ENCODE results near the gene HSPB7.

DNA sequence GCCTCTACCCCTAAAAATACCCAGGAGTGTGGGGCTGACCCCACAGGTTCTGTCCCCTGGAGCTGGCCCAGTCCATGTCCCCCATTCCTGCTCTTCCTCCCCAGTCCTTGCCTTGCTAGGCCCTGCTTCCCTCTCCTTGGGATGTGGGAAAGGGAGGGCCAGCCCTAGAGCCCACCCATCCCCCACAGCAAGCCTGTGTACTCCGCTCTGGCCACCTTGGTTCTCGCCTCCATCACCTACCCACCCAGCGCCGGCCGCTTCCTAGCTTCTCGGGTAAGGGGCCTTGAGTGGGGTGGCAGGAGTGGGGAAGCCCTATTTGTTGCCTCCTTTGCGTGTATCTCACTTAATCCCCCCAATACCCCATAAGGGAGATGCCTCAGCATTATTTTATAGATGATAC lies 32.5 kb upstream of the HSPB7 start:
- TF ChIP-seq, protein P1, sequence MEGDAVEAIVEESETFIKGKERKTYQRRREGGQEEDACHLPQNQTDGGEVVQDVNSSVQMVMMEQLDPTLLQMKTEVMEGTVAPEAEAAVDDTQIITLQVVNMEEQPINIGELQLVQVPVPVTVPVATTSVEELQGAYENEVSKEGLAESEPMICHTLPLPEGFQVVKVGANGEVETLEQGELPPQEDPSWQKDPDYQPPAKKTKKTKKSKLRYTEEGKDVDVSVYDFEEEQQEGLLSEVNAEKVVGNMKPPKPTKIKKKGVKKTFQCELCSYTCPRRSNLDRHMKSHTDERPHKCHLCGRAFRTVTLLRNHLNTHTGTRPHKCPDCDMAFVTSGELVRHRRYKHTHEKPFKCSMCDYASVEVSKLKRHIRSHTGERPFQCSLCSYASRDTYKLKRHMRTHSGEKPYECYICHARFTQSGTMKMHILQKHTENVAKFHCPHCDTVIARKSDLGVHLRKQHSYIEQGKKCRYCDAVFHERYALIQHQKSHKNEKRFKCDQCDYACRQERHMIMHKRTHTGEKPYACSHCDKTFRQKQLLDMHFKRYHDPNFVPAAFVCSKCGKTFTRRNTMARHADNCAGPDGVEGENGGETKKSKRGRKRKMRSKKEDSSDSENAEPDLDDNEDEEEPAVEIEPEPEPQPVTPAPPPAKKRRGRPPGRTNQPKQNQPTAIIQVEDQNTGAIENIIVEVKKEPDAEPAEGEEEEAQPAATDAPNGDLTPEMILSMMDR (IDR thresholded peaks at IDR 0.05; ENCODE audit: low read length): no peak
- no peak for TF ChIP-seq EZH2 (IDR thresholded peaks at IDR 0.05; ENCODE audit: borderline replicate concordance, low read length)

Measured in OCI-LY1 (cell line).